GM18507 (cell line): ENCODE results near the gene PLD3.
A peak's percentile ranks its signal among the peaks of the same experiment; 100 is the strongest.

Experiments
- DNase-seq: peaks from one replicate; pipeline ENCODE4 v3.0.0; 2011; ENCODE audit warnings: low read depth; ENCODE audit not compliant: insufficient read length; ENCODE audit errors: extremely low spot score
- FAIRE-seq: peaks from 2 replicates; lab custom pipeline; 2011; peaks lifted over from hg19 to GRCh38; lab: Jason Lieb, UNC

The PLD3 gene

GRCh38 chr19:40348125-40348913 is at the start of gene PLD3, which contains the start of gene C19orf47:
Gene PLD3, plus strand, starts transcription at chr19:40348695. Its CDS starts 17,789 bp downstream, at chr19:40366484.
Gene C19orf47, minus strand, starts transcription at chr19:40348397. Its CDS starts 6,540 bp downstream, at chr19:40341857.
- FAIRE-seq (peak; percentile 99), DNase-seq (peak; percentile 100)

- FAIRE-seq: no peak
Measured at GRCh38 chr19:40300668-40301067, 47.8 kb upstream of the PLD3 start.

GRCh38 chr19:40302224-40303011 is 46.1 kb upstream of the PLD3 start:
- FAIRE-seq: no peak
- no peak for DNase-seq

More at GRCh38 chr19:40300668-40301067, 47.8 kb upstream of the PLD3 start:
- no peak for DNase-seq

- FAIRE-seq: no peak
Measured at GRCh38 chr19:40303765-40304164, 44.7 kb upstream of the PLD3 start.

GRCh38 chr19:40304306-40304705 is 44.2 kb upstream of the PLD3 start:
- FAIRE-seq (no peak), DNase-seq (no peak)

More at GRCh38 chr19:40303765-40304164, 44.7 kb upstream of the PLD3 start:
- no peak for DNase-seq

GRCh38 chr19:40305403-40305802 is 43.1 kb upstream of the PLD3 start:
- FAIRE-seq (peak; percentile 87), DNase-seq (peak; percentile 63)

GRCh38 chr19:40309666-40310065 is 38.8 kb upstream of the PLD3 start:
- no peak for DNase-seq
- FAIRE-seq: no peak

GRCh38 chr19:40312533-40312932 is 36.0 kb upstream of the PLD3 start:
- FAIRE-seq: no peak

GRCh38 chr19:40313229-40313983 is 35.1 kb upstream of the PLD3 start:
- DNase-seq (no peak), FAIRE-seq (no peak)

More at GRCh38 chr19:40312533-40312932, 36.0 kb upstream of the PLD3 start:
- DNase-seq: no peak

GRCh38 chr19:40314656-40315055 is 33.8 kb upstream of the PLD3 start:
- DNase-seq (no peak), FAIRE-seq (no peak)

- no peak for DNase-seq
- no peak for FAIRE-seq
Measured at GRCh38 chr19:40315812-40316470, 32.6 kb upstream of the PLD3 start.

GRCh38 chr19:40317338-40317737 is 31.2 kb upstream of the PLD3 start:
- DNase-seq (no peak), FAIRE-seq (no peak)

- DNase-seq: no peak
- no peak for FAIRE-seq
Measured at GRCh38 chr19:40320558-40320935, 27.9 kb upstream of the PLD3 start.

- DNase-seq (no peak), FAIRE-seq (no peak)
Measured at GRCh38 chr19:40321076-40321475, 27.4 kb upstream of the PLD3 start.

- FAIRE-seq (no peak), DNase-seq (no peak)
Measured at GRCh38 chr19:40321566-40322270, 26.8 kb upstream of the PLD3 start.

- DNase-seq: no peak
Measured at GRCh38 chr19:40322271-40322610, 26.3 kb upstream of the PLD3 start.

GRCh38 chr19:40322951-40323615 is 25.4 kb upstream of the PLD3 start:
- FAIRE-seq (no peak), DNase-seq (no peak)

More at GRCh38 chr19:40322271-40322610, 26.3 kb upstream of the PLD3 start:
- FAIRE-seq: no peak

GRCh38 chr19:40323705-40324104 is 24.8 kb upstream of the PLD3 start:
- no peak for FAIRE-seq
- DNase-seq: no peak
